Measurements from ENCODE around the gene SGPP2.

The SGPP2 gene

GRCh38 chr2:222470802-222471468 is 46.6 kb downstream of the SGPP2 start:
- peaks cover 0 to 3% of the 10 kb centered on the region in 2 donors for H3K27me3 ChIP-seq (ENCODE audit: control insufficient read depth in 1 of 2, insufficient read depth in 2 of 2, low read length in 2 of 2)
- H3K9ac ChIP-seq (ENCODE audit: low read length in 2 of 2) = no peak overlapping the region
- H3K27ac ChIP-seq (ENCODE audit: low read length) = no peak overlapping the region
- H3K9me3 ChIP-seq (ENCODE audit: control insufficient read depth in 2 of 2, low read length in 2 of 2) = no peaks in the 10 kb centered on the region
- no peaks in the 10 kb centered on the region for H3K36me3 ChIP-seq (ENCODE audit: control insufficient read depth in 2 of 2, insufficient read depth in 2 of 2, low read length in 2 of 2)
- H3K4me3 ChIP-seq (ENCODE audit: low read length in 2 of 2) = no peak overlapping the region
- H3K4me1 ChIP-seq (ENCODE audit: control insufficient read depth, insufficient read depth, low read length) = no peaks in the 10 kb centered on the region

- Histone ChIP-seq H3K27me3 (ENCODE audit: control insufficient read depth in 1 of 2, insufficient read depth in 2 of 2, low read length in 2 of 2) (no peaks in the 10 kb centered on the region), H3K27ac (ENCODE audit: low read length) (no peak overlapping the region), H3K4me3 (ENCODE audit: low read length in 2 of 2) (no peak overlapping the region), H3K4me1 (ENCODE audit: control insufficient read depth, insufficient read depth, low read length) (no peaks in the 10 kb centered on the region), H3K9ac (ENCODE audit: low read length in 2 of 2) (no peak overlapping the region), H3K36me3 (ENCODE audit: control insufficient read depth in 2 of 2, insufficient read depth in 2 of 2, low read length in 2 of 2) (no peaks in the 10 kb centered on the region), H3K9me3 (ENCODE audit: control insufficient read depth in 2 of 2, low read length in 2 of 2) (no peaks in the 10 kb centered on the region)
Observed at GRCh38 chr2:222477962-222478608, 53.7 kb downstream of the SGPP2 start.

GRCh38 chr2:222479859-222480258 is 55.5 kb downstream of the SGPP2 start:
- H3K27ac ChIP-seq (ENCODE audit: low read length) = no peak overlapping the region
- no peak overlapping the region for H3K9ac ChIP-seq (ENCODE audit: low read length in 2 of 2)
- no peak overlapping the region for H3K4me3 ChIP-seq (ENCODE audit: low read length in 2 of 2)

GRCh38 chr2:222480497-222480896 is 56.2 kb downstream of the SGPP2 start:
- no peaks in the 10 kb centered on the region for H3K4me1 ChIP-seq (ENCODE audit: control insufficient read depth, insufficient read depth, low read length)
- H3K27me3 ChIP-seq (ENCODE audit: control insufficient read depth in 1 of 2, insufficient read depth in 2 of 2, low read length in 2 of 2) = peaks cover 0 to 2% of the 10 kb centered on the region in 2 donors
- no peak overlapping the region for H3K27ac ChIP-seq (ENCODE audit: low read length)
- H3K36me3 ChIP-seq (ENCODE audit: control insufficient read depth in 2 of 2, insufficient read depth in 2 of 2, low read length in 2 of 2) = no peaks in the 10 kb centered on the region
- no peaks in the 10 kb centered on the region for H3K9me3 ChIP-seq (ENCODE audit: control insufficient read depth in 2 of 2, low read length in 2 of 2)
- no peak overlapping the region for H3K4me3 ChIP-seq (ENCODE audit: low read length in 2 of 2)
- no peak overlapping the region for H3K9ac ChIP-seq (ENCODE audit: low read length in 2 of 2)

More at GRCh38 chr2:222479859-222480258, 55.5 kb downstream of the SGPP2 start:
- peaks cover 0 to 2% of the 10 kb centered on the region in 2 donors for H3K27me3 ChIP-seq (ENCODE audit: control insufficient read depth in 1 of 2, insufficient read depth in 2 of 2, low read length in 2 of 2)
- no peaks in the 10 kb centered on the region for H3K36me3 ChIP-seq (ENCODE audit: control insufficient read depth in 2 of 2, insufficient read depth in 2 of 2, low read length in 2 of 2)
- no peaks in the 10 kb centered on the region for H3K4me1 ChIP-seq (ENCODE audit: control insufficient read depth, insufficient read depth, low read length)
- no peaks in the 10 kb centered on the region for H3K9me3 ChIP-seq (ENCODE audit: control insufficient read depth in 2 of 2, low read length in 2 of 2)

GRCh38 chr2:222481941-222482340 is 57.6 kb downstream of the SGPP2 start:
- Histone ChIP-seq H3K9me3 (ENCODE audit: control insufficient read depth in 2 of 2, low read length in 2 of 2) (no peaks in the 10 kb centered on the region), H3K36me3 (ENCODE audit: control insufficient read depth in 2 of 2, insufficient read depth in 2 of 2, low read length in 2 of 2) (no peaks in the 10 kb centered on the region), H3K4me3 (ENCODE audit: low read length in 2 of 2) (no peak overlapping the region), H3K27ac (ENCODE audit: low read length) (no peak overlapping the region), H3K4me1 (ENCODE audit: control insufficient read depth, insufficient read depth, low read length) (no peaks in the 10 kb centered on the region), H3K27me3 (ENCODE audit: control insufficient read depth in 1 of 2, insufficient read depth in 2 of 2, low read length in 2 of 2) (peaks cover 0 to 2% of the 10 kb centered on the region in 2 donors), H3K9ac (ENCODE audit: low read length in 2 of 2) (no peak overlapping the region)

GRCh38 chr2:222483513-222484039 is 59.2 kb downstream of the SGPP2 start:
- no peaks in the 10 kb centered on the region for H3K9me3 ChIP-seq (ENCODE audit: control insufficient read depth in 2 of 2, low read length in 2 of 2)
- no peak overlapping the region for H3K9ac ChIP-seq (ENCODE audit: low read length in 2 of 2)
- no peaks in the 10 kb centered on the region for H3K4me1 ChIP-seq (ENCODE audit: control insufficient read depth, insufficient read depth, low read length)
- H3K27ac ChIP-seq (ENCODE audit: low read length) = no peak overlapping the region
- H3K27me3 ChIP-seq (ENCODE audit: control insufficient read depth in 1 of 2, insufficient read depth in 2 of 2, low read length in 2 of 2) = peaks cover 0 to 2% of the 10 kb centered on the region in 2 donors
- H3K4me3 ChIP-seq (ENCODE audit: low read length in 2 of 2) = no peak overlapping the region
- no peaks in the 10 kb centered on the region for H3K36me3 ChIP-seq (ENCODE audit: control insufficient read depth in 2 of 2, insufficient read depth in 2 of 2, low read length in 2 of 2)

- Histone ChIP-seq H3K27ac (ENCODE audit: low read length) (no peak overlapping the region), H3K9ac (ENCODE audit: low read length in 2 of 2) (no peak overlapping the region), H3K4me3 (ENCODE audit: low read length in 2 of 2) (no peak overlapping the region), H3K4me1 (ENCODE audit: control insufficient read depth, insufficient read depth, low read length) (no peaks in the 10 kb centered on the region), H3K27me3 (ENCODE audit: control insufficient read depth in 1 of 2, insufficient read depth in 2 of 2, low read length in 2 of 2) (peaks cover 0 to 2% of the 10 kb centered on the region in 2 donors), H3K9me3 (ENCODE audit: control insufficient read depth in 2 of 2, low read length in 2 of 2) (no peaks in the 10 kb centered on the region), H3K36me3 (ENCODE audit: control insufficient read depth in 2 of 2, insufficient read depth in 2 of 2, low read length in 2 of 2) (no peaks in the 10 kb centered on the region)
Observed at GRCh38 chr2:222485367-222486211, 61.2 kb downstream of the SGPP2 start.

GRCh38 chr2:222490131-222490530 is 65.8 kb downstream of the SGPP2 start:
- Histone ChIP-seq H3K27ac (ENCODE audit: low read length) (no peak overlapping the region), H3K27me3 (ENCODE audit: control insufficient read depth in 1 of 2, insufficient read depth in 2 of 2, low read length in 2 of 2) (no peaks in the 10 kb centered on the region), H3K9me3 (ENCODE audit: control insufficient read depth in 2 of 2, low read length in 2 of 2) (no peaks in the 10 kb centered on the region), H3K4me3 (ENCODE audit: low read length in 2 of 2) (no peak overlapping the region), H3K9ac (ENCODE audit: low read length in 2 of 2) (no peak overlapping the region), H3K4me1 (ENCODE audit: control insufficient read depth, insufficient read depth, low read length) (no peaks in the 10 kb centered on the region), H3K36me3 (ENCODE audit: control insufficient read depth in 2 of 2, insufficient read depth in 2 of 2, low read length in 2 of 2) (no peaks in the 10 kb centered on the region)

GRCh38 chr2:222492683-222493082 is 68.3 kb downstream of the SGPP2 start:
- no peak overlapping the region for H3K27ac ChIP-seq (ENCODE audit: low read length)
- no peaks in the 10 kb centered on the region for H3K27me3 ChIP-seq (ENCODE audit: control insufficient read depth in 1 of 2, insufficient read depth in 2 of 2, low read length in 2 of 2)

GRCh38 chr2:222494104-222494739 is 69.9 kb downstream of the SGPP2 start:
- Histone ChIP-seq H3K4me3 (ENCODE audit: low read length in 2 of 2) (no peak overlapping the region), H3K27me3 (ENCODE audit: control insufficient read depth in 1 of 2, insufficient read depth in 2 of 2, low read length in 2 of 2) (no peaks in the 10 kb centered on the region), H3K9ac (ENCODE audit: low read length in 2 of 2) (no peak overlapping the region), H3K36me3 (ENCODE audit: control insufficient read depth in 2 of 2, insufficient read depth in 2 of 2, low read length in 2 of 2) (no peaks in the 10 kb centered on the region), H3K4me1 (ENCODE audit: control insufficient read depth, insufficient read depth, low read length) (no peaks in the 10 kb centered on the region), H3K9me3 (ENCODE audit: control insufficient read depth in 2 of 2, low read length in 2 of 2) (no peaks in the 10 kb centered on the region), H3K27ac (ENCODE audit: low read length) (no peak overlapping the region)

More at GRCh38 chr2:222492683-222493082, 68.3 kb downstream of the SGPP2 start:
- Histone ChIP-seq H3K9ac (ENCODE audit: low read length in 2 of 2) (no peak overlapping the region), H3K36me3 (ENCODE audit: control insufficient read depth in 2 of 2, insufficient read depth in 2 of 2, low read length in 2 of 2) (no peaks in the 10 kb centered on the region), H3K9me3 (ENCODE audit: control insufficient read depth in 2 of 2, low read length in 2 of 2) (no peaks in the 10 kb centered on the region), H3K4me3 (ENCODE audit: low read length in 2 of 2) (no peak overlapping the region), H3K4me1 (ENCODE audit: control insufficient read depth, insufficient read depth, low read length) (no peaks in the 10 kb centered on the region)

Measured in stomach smooth muscle (tissue), 2 donors.